Tibial nerve (tissue), 4 donors: ENCODE results near the gene AASDH. TPM values are rescaled to one million over a fixed set of nuclear protein-coding genes. Genes with fewer than 3 reads are reported as not detected.
A peak's percentile ranks its signal among the peaks of the same experiment; 100 is the strongest.

ENCODE experiments used
- DNase-seq, 2 donors: peaks; one replicate each; pipeline ENCODE4 v3.0.0-alpha.2; 2019; ENCODE audit warnings: low spot score in 2 of 2
- H3K27ac ChIP-seq, 4 donors: fragments of 200-600 bp; sonication (generic) in 3 of 4; one replicate each; pipeline ENCODE4 v1.5.1; 2017 to 2019; ENCODE audit warnings: mild to moderate bottlenecking in 1 of 4
- H3K27me3 ChIP-seq, 2 donors: fragments of 200-600 bp; sonication (generic) in 1 of 2; one replicate each; pipeline versions ENCODE4 v1.5.1 to v1.6.0; 2017 to 2019
- H3K36me3 ChIP-seq, 3 donors: fragments of 200-600 bp; sonication (generic); one replicate each; pipeline ENCODE4 v1.5.1; 2018 to 2019
- H3K4me1 ChIP-seq, 4 donors: fragments of 200-600 bp; sonication (generic) in 3 of 4; one replicate each; pipeline ENCODE4 v1.5.1; 2017 to 2019
- H3K4me3 ChIP-seq, 4 donors: fragments of 200-600 bp; sonication (generic) in 3 of 4; one replicate each; pipeline ENCODE4 v1.5.1; 2017 to 2019; ENCODE audit warnings: mild to moderate bottlenecking in 1 of 4, moderate library complexity in 1 of 4
- H3K9me3 ChIP-seq, 4 donors: fragments of 200-600 bp; sonication (generic) in 3 of 4; one replicate each; pipeline ENCODE4 v1.5.1; 2017 to 2019
- EP300 ChIP-seq, 2 donors: sonication (generic); formaldehyde crosslinking; IDR thresholded peaks; one replicate each; pipeline ENCODE4 v1.6.1; 2017; ENCODE audit warnings: antibody characterized with exemption in 2 of 2, mild to moderate bottlenecking in 1 of 2
- POLR2A ChIP-seq, 2 donors: fragments of 450-650 bp; IDR thresholded peaks; one replicate each; pipeline ENCODE4 v1.6.1; 2017; ENCODE audit warnings: antibody characterized with exemption in 2 of 2, mild to moderate bottlenecking in 2 of 2, moderate library complexity in 2 of 2
- WGBS, 2 donors: methylation state at CpG; one replicate each; pipeline ENCODE4 v1.1.5; 2018; 5-methylcytosine and 5-hydroxymethylcytosine counted together
- total RNA-seq, 4 donors: library from RNA; depleted of rRNA; stranded (reverse); fragments of >200 nt; gene quantifications; one replicate each; pipeline ENCODE4 v1.1.0, GENCODE V29; 2016
- TF ChIP-seq, protein P1 (sequence below), 5 experiments: fragments of 200-600 bp in 3 of 5; fragments of 450-650 bp in 2 of 5; sonication (generic) in 3 of 5; IDR thresholded peaks; one replicate each; pipeline ENCODE4 v1.5.1; 2016 to 2019; ENCODE audit warnings: antibody characterized with exemption in 5 of 5, mild to moderate bottlenecking in 3 of 5, moderate library complexity in 2 of 5

AASDH gene
- total RNA-seq, 4 donors from 2014 or later: 8.4 to 15.3 (median 12.3) TPM

DNA sequence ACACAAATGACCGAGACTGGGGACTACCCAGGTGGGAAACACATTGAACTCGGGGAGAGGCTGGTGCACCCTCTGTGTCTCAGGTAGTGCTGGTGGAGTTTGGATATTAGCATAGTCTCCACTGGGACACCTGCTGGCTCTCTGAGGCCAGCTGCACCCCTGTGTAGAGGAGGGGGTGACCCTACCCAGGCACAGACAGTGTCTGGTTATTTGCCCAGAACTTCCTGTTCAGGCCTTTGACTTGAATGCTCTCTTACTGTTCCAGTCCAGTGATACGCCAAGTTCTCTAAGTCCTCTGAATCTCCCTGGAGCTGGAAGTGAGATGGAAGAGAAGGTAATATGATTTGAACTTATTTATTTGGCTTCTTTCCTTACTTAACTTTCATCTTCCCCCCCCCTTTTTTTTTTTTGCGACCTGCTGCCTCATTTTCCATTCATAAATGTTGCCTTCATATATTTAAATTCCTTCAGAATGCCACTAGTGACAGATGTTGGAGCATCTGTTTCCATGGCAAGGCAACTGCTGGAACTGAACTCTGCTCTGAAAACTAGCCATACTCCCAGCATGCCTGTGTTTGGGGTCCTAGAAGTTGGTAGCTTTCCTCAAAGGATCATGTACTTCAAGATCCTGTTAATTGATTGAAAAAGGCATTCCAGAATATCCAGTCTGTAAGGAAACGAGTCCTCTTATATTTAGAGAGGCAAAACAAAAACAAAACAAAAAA lies 76.7 kb downstream of the AASDH start:
- WGBS, 2 donors: 85 to 86% methylated on average over 5 of the region's 5 CpGs
- H3K27ac ChIP-seq: no peak overlapping the region

DNA sequence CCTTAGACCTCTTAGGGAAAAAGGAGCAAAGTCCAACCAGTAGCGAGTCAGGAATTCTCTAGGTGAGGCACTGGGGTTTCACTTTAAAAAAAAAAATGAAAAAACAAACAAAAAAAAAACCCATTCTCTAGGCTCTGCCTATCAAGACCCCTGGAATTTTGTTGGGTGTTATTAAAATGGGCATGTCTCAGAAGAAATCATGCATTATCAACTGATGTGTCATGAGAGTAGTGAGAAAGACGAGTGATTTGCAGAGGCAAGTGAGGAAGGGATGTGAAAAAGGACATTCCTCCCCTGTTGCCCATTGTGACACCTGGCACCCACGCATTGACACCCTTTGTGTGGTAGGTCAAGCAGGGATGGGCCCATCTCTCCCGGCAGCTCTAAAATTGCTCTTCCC lies 78.9 kb downstream of the AASDH start:
- WGBS, 2 donors: 84 to 91% methylated on average over 4 of the region's 4 CpGs
- Histone ChIP-seq H3K4me1 (no peaks in the 10 kb centered on the region), H3K27me3 (no peaks in the 10 kb centered on the region), H3K4me3 (no peak overlapping the region), H3K9me3 (no peaks in the 10 kb centered on the region), H3K36me3 (no peaks in the 10 kb centered on the region), H3K27ac (no peak overlapping the region)
- TF ChIP-seq EP300 (IDR thresholded peaks at IDR 0.05) (no peak), POLR2A (IDR thresholded peaks at IDR 0.05) (no peak)
- TF ChIP-seq, protein P1, sequence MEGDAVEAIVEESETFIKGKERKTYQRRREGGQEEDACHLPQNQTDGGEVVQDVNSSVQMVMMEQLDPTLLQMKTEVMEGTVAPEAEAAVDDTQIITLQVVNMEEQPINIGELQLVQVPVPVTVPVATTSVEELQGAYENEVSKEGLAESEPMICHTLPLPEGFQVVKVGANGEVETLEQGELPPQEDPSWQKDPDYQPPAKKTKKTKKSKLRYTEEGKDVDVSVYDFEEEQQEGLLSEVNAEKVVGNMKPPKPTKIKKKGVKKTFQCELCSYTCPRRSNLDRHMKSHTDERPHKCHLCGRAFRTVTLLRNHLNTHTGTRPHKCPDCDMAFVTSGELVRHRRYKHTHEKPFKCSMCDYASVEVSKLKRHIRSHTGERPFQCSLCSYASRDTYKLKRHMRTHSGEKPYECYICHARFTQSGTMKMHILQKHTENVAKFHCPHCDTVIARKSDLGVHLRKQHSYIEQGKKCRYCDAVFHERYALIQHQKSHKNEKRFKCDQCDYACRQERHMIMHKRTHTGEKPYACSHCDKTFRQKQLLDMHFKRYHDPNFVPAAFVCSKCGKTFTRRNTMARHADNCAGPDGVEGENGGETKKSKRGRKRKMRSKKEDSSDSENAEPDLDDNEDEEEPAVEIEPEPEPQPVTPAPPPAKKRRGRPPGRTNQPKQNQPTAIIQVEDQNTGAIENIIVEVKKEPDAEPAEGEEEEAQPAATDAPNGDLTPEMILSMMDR (IDR thresholded peaks at IDR 0.05): no peak
- no peak for DNase-seq

More for the DNA sequence above, 76.7 kb downstream of the AASDH start:
- Histone ChIP-seq H3K9me3 (no peaks in the 10 kb centered on the region), H3K4me3 (no peak overlapping the region), H3K27me3 (no peaks in the 10 kb centered on the region), H3K4me1 (no peaks in the 10 kb centered on the region), H3K36me3 (peaks cover 0 to 19% (median 0%) of the 10 kb centered on the region in 3 donors)
- DNase-seq: no peak
- TF ChIP-seq, protein P1 (IDR thresholded peaks at IDR 0.05): no peak
- no peak for TF ChIP-seq EP300 (IDR thresholded peaks at IDR 0.05)
- TF ChIP-seq POLR2A (IDR thresholded peaks at IDR 0.05): no peak

DNA sequence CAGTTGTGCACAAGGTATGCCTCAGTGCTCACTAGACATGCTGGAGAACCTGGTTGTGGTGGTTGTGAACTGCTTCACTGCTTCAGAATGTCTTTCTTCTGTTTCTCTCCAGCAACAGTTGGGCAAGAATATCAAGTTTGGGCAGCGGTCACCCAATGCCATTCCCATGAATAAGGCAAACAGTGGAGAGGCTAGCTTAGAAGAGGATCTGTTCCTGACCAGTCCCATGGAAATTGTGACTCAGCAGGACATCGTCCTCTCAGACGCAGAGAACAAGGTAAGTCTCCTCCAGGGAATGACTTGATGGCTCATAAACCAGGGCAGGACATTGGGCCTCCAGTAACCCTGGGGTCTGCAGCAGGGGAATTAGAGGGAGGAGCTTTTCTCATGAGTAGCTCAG lies 79.9 kb downstream of the AASDH start:
- Histone ChIP-seq H3K4me1 (no peaks in the 10 kb centered on the region), H3K27me3 (no peaks in the 10 kb centered on the region), H3K9me3 (no peaks in the 10 kb centered on the region), H3K27ac (no peak overlapping the region), H3K4me3 (no peak overlapping the region), H3K36me3 (no peaks in the 10 kb centered on the region)
- TF ChIP-seq EP300 (IDR thresholded peaks at IDR 0.05) (no peak), POLR2A (IDR thresholded peaks at IDR 0.05) (no peak)
- 80 to 93% methylated on average over 3 of the region's 3 CpGs for WGBS, 2 donors
- DNase-seq: no peak

DNA sequence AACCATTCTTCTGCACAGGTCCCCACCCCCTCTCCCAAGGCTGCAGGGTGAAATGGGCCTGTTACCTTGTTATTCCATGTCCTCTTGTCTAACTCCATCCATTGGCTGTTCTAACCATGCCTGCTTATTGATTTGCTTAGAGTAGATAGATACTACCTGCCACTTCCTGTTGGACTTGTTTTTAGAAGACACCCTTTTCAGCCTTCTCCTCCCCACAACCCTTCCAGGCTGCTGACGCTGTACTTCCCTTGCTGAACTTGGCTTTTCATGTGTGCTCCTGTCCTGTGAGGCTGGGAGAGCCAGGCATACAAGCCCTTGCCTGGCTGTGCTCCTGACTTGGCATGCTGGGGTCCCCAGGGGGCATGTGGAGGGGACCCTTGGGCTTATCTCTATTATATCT lies 81.9 kb downstream of the AASDH start:
- no peak for DNase-seq
- Histone ChIP-seq H3K9me3 (no peaks in the 10 kb centered on the region), H3K4me3 (no peak overlapping the region), H3K36me3 (no peaks in the 10 kb centered on the region), H3K4me1 (peaks cover 0 to 13% (median 0%) of the 10 kb centered on the region in 4 donors), H3K27me3 (no peaks in the 10 kb centered on the region), H3K27ac (no peak overlapping the region)
- no peak for TF ChIP-seq EP300 (IDR thresholded peaks at IDR 0.05)
- TF ChIP-seq POLR2A (IDR thresholded peaks at IDR 0.05): no peak
- TF ChIP-seq, protein P1 (IDR thresholded peaks at IDR 0.05): no peak
- WGBS, 2 donors: 86 to 93% methylated on average over 1 of the region's 1 CpG

DNA sequence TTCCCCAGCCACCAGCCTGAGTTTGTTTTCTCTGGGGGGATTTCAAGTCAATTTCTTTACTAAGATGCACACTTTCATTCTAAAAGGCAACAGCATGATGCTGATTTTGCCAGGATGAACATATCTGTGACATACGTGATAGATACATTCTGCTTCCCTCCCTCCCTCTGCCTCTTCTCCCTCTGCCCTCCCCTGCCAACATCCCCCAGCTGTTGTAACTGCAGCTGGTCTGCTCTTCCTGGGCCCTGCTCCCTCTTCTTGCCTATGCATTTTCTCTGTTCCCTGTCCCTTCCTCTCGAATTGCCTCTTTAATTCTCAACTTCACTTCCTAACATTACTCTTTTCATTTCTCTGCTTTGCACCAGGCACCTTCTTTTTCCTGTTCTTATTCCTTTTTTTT lies 83.4 kb downstream of the AASDH start:
- Histone ChIP-seq H3K4me3 (no peak overlapping the region), H3K9me3 (no peaks in the 10 kb centered on the region), H3K36me3 (no peaks in the 10 kb centered on the region), H3K27ac (peak overlapping the region in 1 of 4 donors; percentile 27), H3K27me3 (no peaks in the 10 kb centered on the region), H3K4me1 (peaks cover 0 to 13% (median 0%) of the 10 kb centered on the region in 4 donors)
- DNase-seq: no peak
- no peak for TF ChIP-seq POLR2A (IDR thresholded peaks at IDR 0.05)
- no peak for TF ChIP-seq EP300 (IDR thresholded peaks at IDR 0.05)
- TF ChIP-seq, protein P1 (IDR thresholded peaks at IDR 0.05): no peak
- WGBS, 2 donors: 70 to 76% methylated on average over 2 of the region's 2 CpGs
